Measurements from ENCODE around the gene MST1.

DNA sequence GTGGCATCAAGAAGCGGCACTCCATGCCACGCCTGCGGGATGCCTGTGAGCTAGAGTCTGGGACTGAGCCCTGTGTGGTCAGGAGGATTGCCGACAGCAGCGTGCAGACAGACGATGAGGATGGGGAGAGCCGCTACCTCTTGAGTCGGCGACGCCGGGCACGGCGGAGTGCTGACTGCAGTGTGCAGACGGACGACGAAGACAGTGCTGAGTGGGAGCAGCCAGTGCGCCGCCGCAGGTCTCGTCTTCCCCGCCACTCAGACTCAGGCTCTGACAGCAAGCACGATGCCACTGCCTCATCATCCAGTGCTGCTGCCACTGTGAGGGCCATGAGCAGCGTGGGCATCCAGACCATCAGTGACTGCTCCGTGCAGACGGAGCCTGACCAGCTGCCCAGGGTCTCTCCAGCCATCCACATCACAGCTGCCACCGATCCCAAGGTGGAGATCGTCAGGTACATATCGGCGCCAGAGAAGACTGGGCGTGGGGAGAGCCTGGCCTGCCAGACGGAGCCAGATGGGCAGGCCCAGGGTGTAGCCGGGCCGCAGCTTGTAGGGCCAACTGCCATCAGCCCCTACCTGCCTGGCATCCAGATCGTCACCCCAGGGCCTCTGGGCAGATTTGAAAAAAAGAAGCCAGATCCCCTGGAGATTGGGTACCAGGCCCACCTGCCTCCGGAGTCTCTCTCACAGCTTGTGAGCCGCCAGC is 31.9 kb downstream of the MST1 start:
- TF ChIP-seq, protein P1, sequence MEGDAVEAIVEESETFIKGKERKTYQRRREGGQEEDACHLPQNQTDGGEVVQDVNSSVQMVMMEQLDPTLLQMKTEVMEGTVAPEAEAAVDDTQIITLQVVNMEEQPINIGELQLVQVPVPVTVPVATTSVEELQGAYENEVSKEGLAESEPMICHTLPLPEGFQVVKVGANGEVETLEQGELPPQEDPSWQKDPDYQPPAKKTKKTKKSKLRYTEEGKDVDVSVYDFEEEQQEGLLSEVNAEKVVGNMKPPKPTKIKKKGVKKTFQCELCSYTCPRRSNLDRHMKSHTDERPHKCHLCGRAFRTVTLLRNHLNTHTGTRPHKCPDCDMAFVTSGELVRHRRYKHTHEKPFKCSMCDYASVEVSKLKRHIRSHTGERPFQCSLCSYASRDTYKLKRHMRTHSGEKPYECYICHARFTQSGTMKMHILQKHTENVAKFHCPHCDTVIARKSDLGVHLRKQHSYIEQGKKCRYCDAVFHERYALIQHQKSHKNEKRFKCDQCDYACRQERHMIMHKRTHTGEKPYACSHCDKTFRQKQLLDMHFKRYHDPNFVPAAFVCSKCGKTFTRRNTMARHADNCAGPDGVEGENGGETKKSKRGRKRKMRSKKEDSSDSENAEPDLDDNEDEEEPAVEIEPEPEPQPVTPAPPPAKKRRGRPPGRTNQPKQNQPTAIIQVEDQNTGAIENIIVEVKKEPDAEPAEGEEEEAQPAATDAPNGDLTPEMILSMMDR (IDR thresholded peaks at IDR 0.05) = no peak
- TF ChIP-seq EZH2phosphoT487 (IDR thresholded peaks at IDR 0.05) (no peak), EZH2 (IDR thresholded peaks at IDR 0.05) (no peak)
